HG03558 (cell line): ENCODE results near the gene SETBP1.
A peak's percentile ranks its signal among the peaks of the same experiment; 100 is the strongest.

Source experiments
- ATAC-seq: cut with Tn5 transposase; IDR thresholded peaks from one replicate; pipeline ENCODE4 v1.9.1; 2021; ENCODE audit warnings: moderate number of reproducible peaks; ENCODE audit not compliant: unreplicated experiment; ENCODE audit errors: extremely low read depth

The SETBP1 gene

GRCh38 chr18:44678725-44679055 is 2.0 kb upstream of the SETBP1 start:
- no peak for ATAC-seq

DNA sequence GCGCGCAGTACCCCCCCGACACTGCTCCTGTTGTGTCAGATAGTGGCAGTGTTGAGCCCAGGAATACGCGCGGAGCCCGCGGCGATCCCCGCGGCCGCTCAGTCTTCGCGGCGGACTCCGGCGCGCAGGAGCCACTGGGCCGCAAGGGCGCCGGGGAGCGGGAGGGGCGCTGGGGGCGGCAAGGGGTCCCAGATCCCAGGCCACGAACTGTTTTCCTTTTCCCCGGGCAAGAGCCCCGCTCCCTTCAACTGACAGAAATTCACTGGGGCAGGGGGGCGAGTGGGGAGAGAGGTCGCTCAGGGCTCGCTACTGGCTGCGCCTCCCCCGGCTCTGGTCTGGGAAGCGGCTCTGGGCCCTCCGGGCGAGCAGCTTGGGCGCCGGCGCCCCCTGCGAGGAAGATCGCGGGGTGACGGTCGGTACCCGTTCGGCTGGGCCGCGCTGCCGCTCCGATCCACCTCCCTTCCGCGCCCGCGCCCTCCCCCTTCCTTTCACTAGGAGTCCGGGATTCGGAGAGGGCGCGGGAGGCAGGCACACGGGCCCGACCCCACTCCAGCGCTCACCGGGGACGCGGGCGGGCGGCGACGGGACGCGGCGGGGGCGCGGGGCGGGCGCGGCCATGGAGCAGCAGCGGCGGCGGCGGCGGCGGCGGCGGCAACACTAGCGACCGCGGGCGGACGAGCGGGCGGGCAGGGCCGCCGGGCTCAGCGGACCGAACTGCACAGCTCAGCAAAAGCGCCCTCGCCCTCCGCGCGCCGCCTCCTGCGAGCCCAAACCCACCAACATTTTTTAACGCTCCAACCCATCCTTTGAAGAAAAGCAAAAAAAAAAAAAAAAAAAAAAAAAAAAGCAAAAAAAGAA is 1.4 kb upstream of the SETBP1 start:
- peak; percentile 86 for ATAC-seq

GRCh38 chr18:44679914-44680272 is 795 bp upstream of the SETBP1 start:
- no peak for ATAC-seq

- ATAC-seq = no peak
Observed at GRCh38 chr18:44681076-44681970, 635 bp downstream of the SETBP1 start.

DNA sequence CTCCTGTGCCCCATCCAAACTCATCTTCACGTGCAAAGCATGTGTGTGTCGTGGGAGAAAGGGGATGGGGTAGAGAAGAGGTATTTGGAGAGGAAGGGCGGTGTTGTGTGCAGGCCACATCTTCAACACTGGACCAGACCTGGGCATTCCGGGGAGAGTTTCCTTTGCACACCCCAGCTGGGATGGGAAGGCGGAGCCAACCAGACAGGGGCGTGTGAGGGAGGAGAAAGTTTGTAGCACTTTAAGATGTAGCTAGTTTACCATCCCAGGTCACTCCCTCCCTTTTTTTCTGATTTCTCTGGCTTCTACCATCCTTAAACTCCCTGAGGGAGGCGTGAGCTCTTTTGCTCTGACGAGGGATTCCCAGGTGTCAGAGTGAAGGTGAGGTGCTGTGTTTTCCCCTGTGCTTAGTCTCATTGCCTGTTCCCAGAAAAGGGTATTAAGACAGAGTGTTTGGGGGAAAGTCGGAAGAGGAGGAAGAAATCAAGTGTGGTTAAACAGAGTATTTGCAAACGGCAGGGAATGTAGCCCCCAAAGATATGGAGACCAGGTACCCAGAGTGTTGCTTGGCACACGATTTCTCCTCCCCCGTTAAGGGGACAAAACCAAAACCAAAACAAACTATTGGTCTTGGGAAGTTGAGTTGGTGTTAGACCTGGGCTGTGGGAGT is 1.6 kb downstream of the SETBP1 start:
- no peak for ATAC-seq

- ATAC-seq = no peak
Observed at GRCh38 chr18:44682871-44683221, 2.2 kb downstream of the SETBP1 start.

GRCh38 chr18:44683556-44683955 is 2.9 kb downstream of the SETBP1 start:
- ATAC-seq = no peak

- ATAC-seq = no peak
Observed at GRCh38 chr18:44685296-44685695, 4.6 kb downstream of the SETBP1 start.

DNA sequence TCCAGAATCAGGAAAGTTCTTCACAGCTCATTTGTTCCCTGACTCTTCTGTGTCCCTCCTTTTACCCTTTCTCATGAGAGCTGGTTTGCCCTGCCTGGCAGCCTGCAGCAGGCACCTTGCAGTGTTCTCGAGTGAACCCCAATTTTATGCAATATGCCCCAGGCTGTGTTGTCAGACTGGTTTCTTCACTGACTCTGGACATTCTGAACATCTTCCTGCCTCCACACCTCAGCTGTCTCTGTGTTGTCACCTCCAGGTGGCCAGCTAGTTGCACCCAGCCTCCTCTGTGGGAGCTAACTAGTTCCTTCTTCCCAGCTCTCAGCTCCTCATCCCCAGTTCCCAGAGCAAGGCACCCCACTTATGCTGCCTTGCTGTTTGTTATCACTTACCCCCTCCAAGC is 5.5 kb downstream of the SETBP1 start:
- no peak for ATAC-seq

DNA sequence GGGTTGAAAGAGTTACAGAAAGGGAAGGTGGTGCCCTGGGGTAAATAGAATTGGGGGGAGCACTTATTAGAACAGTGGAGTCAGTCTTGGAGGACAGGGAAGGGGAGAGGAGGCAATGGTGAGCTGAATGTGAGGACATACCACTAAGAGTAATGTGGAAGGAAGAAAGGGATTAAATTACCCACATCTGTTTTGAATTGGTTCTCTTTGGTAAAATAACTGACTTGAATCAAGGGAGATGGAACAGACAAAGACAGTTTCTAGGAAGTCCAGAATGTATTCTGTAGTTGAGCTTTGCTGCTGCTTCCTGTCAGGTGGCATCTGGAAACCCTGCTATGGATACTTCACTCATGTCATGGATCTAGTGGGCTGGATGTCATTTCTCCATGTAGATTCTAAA is 6.7 kb downstream of the SETBP1 start:
- no peak for ATAC-seq

- ATAC-seq = no peak
Observed at GRCh38 chr18:44689736-44690135, 9.0 kb downstream of the SETBP1 start.

DNA sequence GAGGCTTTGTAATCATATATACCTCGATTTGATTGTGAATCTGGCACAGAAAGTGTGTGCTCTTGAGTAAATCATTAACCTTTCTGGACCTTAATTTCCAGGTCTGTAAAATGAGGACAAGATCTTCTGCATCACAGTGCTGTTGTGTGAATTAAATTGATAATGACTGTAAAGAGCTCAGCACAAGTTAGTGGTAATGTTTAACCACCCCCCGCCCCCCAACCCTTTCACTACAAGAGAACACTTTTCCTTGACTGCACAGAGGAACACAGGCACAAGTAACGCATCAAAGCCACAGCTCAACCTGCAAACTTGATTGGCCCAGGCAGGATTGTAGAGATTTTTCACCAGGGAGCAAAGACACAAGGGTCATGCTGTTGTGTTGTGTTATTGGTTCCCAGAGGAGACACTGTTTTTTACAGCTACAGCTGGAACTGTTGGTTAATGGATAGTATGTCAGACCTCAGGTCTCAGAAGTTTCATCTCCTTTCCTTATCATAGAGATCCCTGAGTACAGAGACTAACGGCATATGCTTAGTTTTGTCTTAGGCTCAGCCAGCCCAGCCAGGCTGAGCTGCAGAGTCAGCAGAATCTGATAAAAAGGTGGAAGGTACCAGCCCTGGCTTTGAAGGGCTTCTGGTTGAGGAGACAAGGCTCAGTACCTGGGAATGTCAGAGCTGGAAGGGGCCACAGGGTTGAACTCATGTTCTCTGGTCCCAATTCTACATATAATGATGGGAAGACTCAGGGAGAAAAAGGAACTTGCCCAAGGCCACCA is 10.6 kb downstream of the SETBP1 start:
- ATAC-seq = no peak

DNA sequence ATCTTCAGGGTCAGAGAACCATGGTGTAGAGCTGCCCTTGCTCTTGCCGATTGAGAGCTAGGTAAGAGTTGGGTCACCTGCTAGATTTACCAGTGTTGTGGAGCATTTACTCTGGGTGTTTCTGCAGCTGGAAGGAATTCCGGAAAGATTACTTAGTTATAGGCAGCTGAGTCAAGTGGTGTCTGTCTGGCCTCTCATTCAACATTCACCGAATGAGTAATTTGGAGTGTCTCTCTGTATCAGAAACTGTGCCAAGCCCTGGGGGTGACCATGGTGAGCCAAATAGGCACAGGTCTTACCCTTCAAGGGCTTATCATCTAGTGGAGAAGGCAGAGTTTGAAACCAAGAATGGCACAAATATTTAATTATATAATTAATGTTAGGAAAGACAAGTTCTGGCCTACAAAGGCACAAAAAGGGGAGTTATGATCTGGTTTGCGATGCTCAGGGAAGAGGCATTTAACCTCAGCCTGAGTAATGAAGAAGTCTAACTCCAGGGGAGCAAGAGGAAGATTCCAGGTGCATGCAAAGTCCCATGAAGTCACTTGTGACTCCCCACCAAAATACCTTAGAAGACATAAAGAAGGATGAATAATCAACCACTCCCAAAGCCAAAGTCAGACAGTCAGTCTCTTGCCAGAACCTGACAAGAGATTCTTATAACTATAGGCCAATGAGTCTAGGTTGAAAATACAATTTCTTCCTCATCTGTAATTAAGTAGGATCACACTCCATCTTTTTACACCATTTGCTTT is 12.5 kb downstream of the SETBP1 start:
- ATAC-seq = no peak

GRCh38 chr18:44695503-44695902 is 14.8 kb downstream of the SETBP1 start:
- no peak for ATAC-seq

DNA sequence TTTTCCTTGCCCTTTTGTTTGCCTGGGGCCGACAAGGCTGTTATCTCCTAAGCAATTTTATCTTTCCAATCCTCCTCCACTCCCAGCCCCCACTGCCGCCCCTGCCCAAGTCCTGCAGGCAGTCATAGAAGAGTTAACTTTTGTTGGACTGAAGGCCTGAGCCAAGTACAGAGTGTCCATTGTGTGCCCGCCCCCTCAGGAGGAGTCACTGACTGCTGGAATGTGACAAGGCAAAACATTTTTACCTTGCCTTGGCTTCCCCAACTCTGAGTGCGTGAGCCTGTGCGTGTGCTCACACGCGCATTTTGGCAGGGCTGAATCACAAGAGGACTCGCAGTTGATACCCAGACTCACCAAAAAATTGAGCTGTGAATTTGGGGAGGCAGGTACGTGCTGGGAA is 16.2 kb downstream of the SETBP1 start:
- ATAC-seq = no peak

- no peak for ATAC-seq
Observed at GRCh38 chr18:44697315-44697714, 16.6 kb downstream of the SETBP1 start.

GRCh38 chr18:44698518-44698917 is 17.8 kb downstream of the SETBP1 start:
- no peak for ATAC-seq

DNA sequence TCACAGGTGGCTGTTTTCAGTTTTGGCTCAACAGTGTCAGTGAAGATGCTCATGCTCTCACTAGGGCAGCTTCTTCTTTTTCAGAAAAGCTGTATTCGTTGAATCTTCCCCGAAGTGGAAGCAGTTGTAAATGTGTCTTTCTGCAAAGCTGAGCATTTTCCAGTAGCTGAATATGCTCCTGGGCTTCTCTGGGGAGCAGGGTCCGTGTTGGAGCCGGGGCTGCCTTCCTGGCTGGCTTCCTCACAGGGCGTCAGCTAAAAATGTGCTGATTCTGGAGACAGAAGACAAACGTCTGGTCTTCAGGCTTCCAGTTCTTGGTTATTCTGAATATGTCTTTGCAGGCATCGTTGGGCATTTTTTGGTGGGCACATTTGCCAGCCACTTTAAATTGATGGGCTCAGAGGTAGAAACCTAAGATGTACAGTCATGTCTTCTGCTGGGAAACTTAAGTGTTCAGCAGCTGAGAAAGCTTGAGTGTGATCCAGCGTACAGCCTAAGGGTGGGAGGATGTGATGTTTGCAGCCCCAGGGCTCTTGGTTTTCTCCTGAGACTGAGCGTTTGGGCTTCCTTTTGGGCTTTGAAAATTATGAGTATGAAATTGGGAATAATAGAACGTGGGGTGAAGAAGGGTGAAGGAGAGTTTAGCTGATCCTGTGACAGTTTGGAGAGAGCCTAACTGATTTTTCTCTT is 19.0 kb downstream of the SETBP1 start:
- no peak for ATAC-seq

DNA sequence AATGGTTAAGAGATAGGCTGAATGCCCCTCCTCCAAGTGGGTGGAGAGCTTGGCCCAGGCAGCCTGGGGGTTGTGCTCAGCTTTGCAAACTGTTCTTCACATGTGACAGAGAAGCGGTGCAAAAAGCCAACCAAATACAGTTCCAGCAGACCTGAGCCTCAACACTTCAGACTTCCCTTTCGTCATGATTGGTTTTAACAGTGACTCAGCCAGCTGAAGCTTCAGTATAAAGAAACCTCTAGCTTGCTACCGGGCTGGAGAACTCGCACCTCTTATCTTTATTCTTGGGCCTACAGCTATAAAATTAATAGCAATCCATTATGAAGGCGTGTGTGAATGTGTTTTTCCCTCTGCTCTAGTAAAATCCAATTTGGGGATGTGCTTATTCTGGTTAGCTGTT is 20.0 kb downstream of the SETBP1 start:
- no peak for ATAC-seq
